AG04450 (cell line): ENCODE results near the gene GPR152. TPM values are rescaled to one million over a fixed set of nuclear protein-coding genes. Genes with fewer than 3 reads are reported as not detected.

Experiments used
- CTCF ChIA-PET: fragments of 300-600, 350-600 bp; formaldehyde crosslinking; extraction: SDS; loops from one replicate; lab custom pipeline; 2022; ENCODE audit warnings: antibody characterized with exemption, inconsistent platforms; lab: Charles Lee
- POLR2A ChIA-PET: fragments of 350-600 bp; formaldehyde crosslinking; extraction: SDS; loops from one replicate; lab custom pipeline; 2021; ENCODE audit warnings: antibody characterized with exemption, inconsistent platforms; lab: Yijun Ruan, JAX
- DNase-seq: peaks from one replicate; pipeline ENCODE4 v3.0.0-alpha.2; 2011; ENCODE audit warnings: low read depth, low spot score
- H3K27ac ChIP-seq: one replicate; pipeline ENCODE4 v1.5.1; 2012; ENCODE audit warnings: low read depth, low read length, control low read depth
- H3K27me3 ChIP-seq: one replicate; pipeline ENCODE4 v1.6.0; 2012; ENCODE audit warnings: low read length; ENCODE audit not compliant: control insufficient read depth, insufficient read depth
- H3K4me3 ChIP-seq: 2 replicates; pipeline ENCODE4 v1.5.1; 2011; ENCODE audit warnings: mild to moderate bottlenecking, low read depth, low read length, control low read depth
- H3K9me3 ChIP-seq: 2 replicates; pipeline ENCODE4 v1.5.1; 2012; ENCODE audit warnings: low read length; ENCODE audit not compliant: control insufficient read depth, insufficient read depth
- polyA plus RNA-seq: library from polyadenylated mRNA; depleted of rRNA; stranded (reverse); fragments of >200 nt; gene quantifications from 2 replicates; pipeline ENCODE4 v1.2.3, GENCODE V29; 2011
- TF ChIP-seq, protein P1 (sequence below): IDR thresholded peaks from 2 replicates; pipeline ENCODE4 v1.5.1; 2011; ENCODE audit warnings: low read depth, low read length, control low read depth, inconsistent platforms

The GPR152 gene
- polyA plus RNA-seq, 1 experiment, result not detected

DNA sequence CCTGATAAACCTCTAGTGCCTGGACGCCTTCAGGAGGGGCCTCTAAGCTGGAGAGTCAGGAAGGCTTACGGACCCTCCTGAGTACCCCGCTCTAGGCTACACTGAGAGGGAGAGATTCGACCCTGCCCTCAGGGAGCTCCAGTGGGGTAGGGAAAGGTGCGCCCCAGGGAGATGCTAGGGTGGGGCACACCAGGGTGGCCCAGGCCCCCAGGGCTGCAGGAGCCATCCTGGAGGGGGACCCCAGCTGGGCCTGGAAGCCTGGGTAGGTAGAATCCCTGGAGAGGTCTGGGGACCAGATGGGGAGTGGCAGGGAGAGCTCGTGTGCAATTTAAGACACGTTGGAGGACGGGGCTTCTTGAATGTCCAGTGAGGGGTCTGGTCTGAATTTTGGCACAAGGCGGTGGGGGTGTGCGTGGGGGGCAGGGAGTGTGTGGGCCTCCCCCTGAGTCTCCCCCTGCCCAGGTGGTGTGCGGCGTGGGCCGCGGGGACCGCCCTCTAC lies 32.3 kb downstream of the GPR152 start:
- CTCF ChIA-PET, result interaction anchor here (3.4 kb wide), 1 partner anchor 18 kb away, joined by 10 read pairs; the partner anchor contains the start of gene PPP1CA
- no peaks in the 10 kb centered on the region for H3K9me3 ChIP-seq
- H3K27ac ChIP-seq, result peak overlapping the region; percentile 39
- POLR2A ChIA-PET, result interaction anchor here (0.6 to 1.2 kb wide), 3 partner anchors 16 to 28 kb away, joined by 3 to 6 read pairs (median 3); partner anchors contain the start of genes PPP1CA and RAD9A
- TF ChIP-seq, protein P1, sequence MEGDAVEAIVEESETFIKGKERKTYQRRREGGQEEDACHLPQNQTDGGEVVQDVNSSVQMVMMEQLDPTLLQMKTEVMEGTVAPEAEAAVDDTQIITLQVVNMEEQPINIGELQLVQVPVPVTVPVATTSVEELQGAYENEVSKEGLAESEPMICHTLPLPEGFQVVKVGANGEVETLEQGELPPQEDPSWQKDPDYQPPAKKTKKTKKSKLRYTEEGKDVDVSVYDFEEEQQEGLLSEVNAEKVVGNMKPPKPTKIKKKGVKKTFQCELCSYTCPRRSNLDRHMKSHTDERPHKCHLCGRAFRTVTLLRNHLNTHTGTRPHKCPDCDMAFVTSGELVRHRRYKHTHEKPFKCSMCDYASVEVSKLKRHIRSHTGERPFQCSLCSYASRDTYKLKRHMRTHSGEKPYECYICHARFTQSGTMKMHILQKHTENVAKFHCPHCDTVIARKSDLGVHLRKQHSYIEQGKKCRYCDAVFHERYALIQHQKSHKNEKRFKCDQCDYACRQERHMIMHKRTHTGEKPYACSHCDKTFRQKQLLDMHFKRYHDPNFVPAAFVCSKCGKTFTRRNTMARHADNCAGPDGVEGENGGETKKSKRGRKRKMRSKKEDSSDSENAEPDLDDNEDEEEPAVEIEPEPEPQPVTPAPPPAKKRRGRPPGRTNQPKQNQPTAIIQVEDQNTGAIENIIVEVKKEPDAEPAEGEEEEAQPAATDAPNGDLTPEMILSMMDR, result no peak
- H3K27me3 ChIP-seq, result peaks cover 4% of the 10 kb centered on the region
- DNase-seq, result no peak
- peak overlapping the region; percentile 55 for H3K4me3 ChIP-seq

DNA sequence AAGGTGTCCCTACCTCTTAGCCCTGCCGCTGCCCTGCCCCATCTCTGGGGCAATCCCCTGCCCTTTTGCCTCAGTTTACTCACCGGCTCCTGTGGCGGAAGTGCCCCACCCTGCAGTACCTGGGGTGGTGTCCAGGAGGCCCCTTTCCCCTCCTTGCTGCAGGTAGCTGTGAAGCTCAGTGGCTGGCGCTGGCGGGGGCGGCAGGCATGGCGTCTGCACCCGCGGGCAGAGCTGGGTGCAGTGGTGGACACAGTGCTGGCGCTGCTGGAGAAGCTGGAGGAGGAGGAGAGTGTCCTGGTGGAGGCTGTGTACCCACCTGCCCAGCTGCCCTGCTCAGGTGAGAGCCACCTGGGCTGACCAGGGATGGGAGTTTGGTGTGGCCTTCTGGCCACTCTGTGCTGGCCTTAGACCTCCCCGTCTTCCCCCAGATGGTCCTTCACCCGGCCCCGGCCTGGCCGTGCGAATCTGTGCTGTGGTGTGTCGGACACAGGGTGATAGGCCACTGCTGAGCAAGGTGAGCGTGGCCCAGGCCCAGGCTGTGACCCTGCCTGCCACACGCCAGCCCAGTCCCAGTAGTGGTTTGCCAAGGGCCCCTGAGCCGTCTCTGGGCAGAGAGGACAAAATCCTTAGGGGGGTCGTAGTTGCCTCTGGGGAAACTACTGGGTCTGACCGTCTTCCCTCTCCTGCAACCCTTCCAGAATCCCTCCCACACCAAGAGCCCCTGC lies 33.0 kb downstream of the GPR152 start:
- TF ChIP-seq, protein P1, result no peak
- Histone ChIP-seq H3K9me3 (no peaks in the 10 kb centered on the region), H3K4me3 (no peak overlapping the region), H3K27me3 (peaks cover 11% of the 10 kb centered on the region), H3K27ac (no peak overlapping the region)
- DNase-seq, result no peak
- ChIA-PET POLR2A (interaction anchor here (0.6 kb wide), 1 partner anchor 27 kb away, joined by 3 read pairs; the partner anchor contains the start of gene RAD9A), CTCF (interaction anchor here (3.4 kb wide), 1 partner anchor 18 kb away, joined by 10 read pairs; the partner anchor contains the start of gene PPP1CA)

DNA sequence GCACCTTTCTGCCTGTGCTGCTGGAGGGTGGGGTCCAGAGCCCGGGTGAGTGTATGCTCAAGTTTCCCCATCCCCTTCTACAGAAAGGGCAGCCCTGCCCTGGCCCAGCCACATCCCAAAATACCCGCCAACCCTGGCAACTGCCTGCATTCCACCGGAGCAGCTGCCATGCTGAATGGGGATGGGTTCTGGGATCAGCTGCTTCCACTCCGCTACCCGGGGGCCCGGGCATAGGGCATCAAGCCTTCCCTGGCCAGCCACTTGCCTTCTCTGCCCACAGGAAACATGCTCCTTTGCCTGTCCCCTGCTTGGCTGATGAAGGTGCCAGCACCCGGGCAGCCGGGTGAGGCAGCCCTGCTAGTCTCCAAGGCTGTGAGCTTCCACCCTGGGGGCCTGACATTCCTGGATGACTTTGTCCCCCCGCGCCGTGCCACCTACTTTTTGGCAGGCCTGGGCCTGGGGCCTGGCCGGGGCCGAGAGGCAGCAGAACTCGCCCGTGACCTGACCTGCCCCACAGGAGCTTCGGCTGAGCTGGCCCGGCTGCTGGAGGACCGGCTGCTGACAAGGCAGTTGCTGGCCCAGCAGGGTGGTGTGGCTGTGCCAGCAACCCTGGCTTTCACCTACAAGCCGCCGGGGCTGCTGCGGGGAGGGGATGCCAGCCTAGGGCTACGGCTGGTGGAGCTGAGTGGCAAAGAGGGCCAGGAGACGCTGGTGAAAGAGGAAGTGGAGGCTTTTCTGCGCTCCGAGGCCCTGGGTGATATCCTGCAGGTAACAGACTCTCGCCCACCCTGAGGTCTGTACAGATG lies 33.9 kb downstream of the GPR152 start:
- Histone ChIP-seq H3K27ac (no peak overlapping the region), H3K27me3 (peaks cover 11% of the 10 kb centered on the region), H3K4me3 (no peak overlapping the region), H3K9me3 (no peaks in the 10 kb centered on the region)
- ChIA-PET POLR2A (interaction anchor here (0.6 kb wide), 2 partner anchors 12 to 45 kb away, joined by 3 to 7 read pairs; no protein-coding TSS in a partner anchor), CTCF (interaction anchor here (3.4 kb wide), 1 partner anchor 17 kb away, joined by 10 read pairs; the partner anchor contains the start of gene PPP1CA)
- no peak for DNase-seq
- TF ChIP-seq, protein P1, result no peak

DNA sequence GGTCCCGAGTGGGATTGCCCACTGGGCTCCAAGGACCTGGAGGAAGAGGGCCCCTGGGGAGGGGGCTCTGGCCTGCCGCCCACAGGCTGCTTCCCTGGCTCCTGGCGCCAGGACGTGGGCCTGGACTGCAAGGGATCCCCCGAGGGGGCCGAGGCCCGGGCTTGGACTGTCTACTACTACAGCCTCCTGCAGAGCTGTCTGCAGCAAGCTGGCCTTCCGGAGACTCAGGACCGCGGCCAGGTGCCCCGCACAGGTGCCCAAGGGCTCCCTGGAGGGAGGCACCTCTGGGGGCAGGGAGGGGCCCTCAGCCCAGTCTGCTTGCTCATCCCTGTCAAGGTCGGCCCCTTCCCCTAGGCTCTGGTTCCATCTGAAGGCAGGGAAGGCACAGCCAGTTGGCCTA lies 35.1 kb downstream of the GPR152 start:
- no peak for DNase-seq
- Histone ChIP-seq H3K27me3 (peaks cover 19% of the 10 kb centered on the region), H3K9me3 (no peaks in the 10 kb centered on the region), H3K4me3 (no peak overlapping the region), H3K27ac (no peak overlapping the region)
- POLR2A ChIA-PET, result interaction anchor here (0.6 kb wide), 1 partner anchor 16 kb away, joined by 3 read pairs; the partner anchor contains the start of gene PPP1CA
- TF ChIP-seq, protein P1, result no peak
- CTCF ChIA-PET, result interaction anchor here (3.4 kb wide), 1 partner anchor 16 kb away, joined by 10 read pairs; the partner anchor contains the start of gene PPP1CA
